ENCODE data around the gene TTC16.

Gene TTC16

GRCh38 chr9:127712867-127713266 is 3.0 kb upstream of the TTC16 start:
- no peaks in the 10 kb centered on the region for H3K36me3 ChIP-seq (ENCODE audit: insufficient read depth, low read length)
- H3K27me3 ChIP-seq (ENCODE audit: control insufficient read depth in 1 of 2, insufficient read depth in 2 of 2, low read length in 2 of 2), result peaks cover 0 to 2% of the 10 kb centered on the region in 2 donors
- no peak overlapping the region for H3K27ac ChIP-seq (ENCODE audit: low read depth, low read length)
- no peak overlapping the region for H3K9ac ChIP-seq (ENCODE audit: low read length)
- H3K9me3 ChIP-seq (ENCODE audit: low read length), result no peaks in the 10 kb centered on the region
- no peak overlapping the region for H3K4me3 ChIP-seq (ENCODE audit: low read depth in 1 of 2, low read length in 2 of 2)
- peaks cover 12% of the 10 kb centered on the region for H3K4me1 ChIP-seq (ENCODE audit: insufficient read depth, low read length)

GRCh38 chr9:127714020-127714750 is 1.7 kb upstream of the TTC16 start:
- Histone ChIP-seq H3K4me1 (ENCODE audit: insufficient read depth, low read length) (peaks cover 12% of the 10 kb centered on the region), H3K4me3 (ENCODE audit: low read depth in 1 of 2, low read length in 2 of 2) (peak overlapping the region in 1 of 2 donors; percentile 35), H3K9ac (ENCODE audit: low read length) (no peak overlapping the region), H3K27me3 (ENCODE audit: control insufficient read depth in 1 of 2, insufficient read depth in 2 of 2, low read length in 2 of 2) (no peaks in the 10 kb centered on the region), H3K27ac (ENCODE audit: low read depth, low read length) (no peak overlapping the region), H3K9me3 (ENCODE audit: low read length) (no peaks in the 10 kb centered on the region), H3K36me3 (ENCODE audit: insufficient read depth, low read length) (no peaks in the 10 kb centered on the region)

GRCh38 chr9:127714951-127715469 is 869 bp upstream of the TTC16 start:
- Histone ChIP-seq H3K36me3 (ENCODE audit: insufficient read depth, low read length) (no peaks in the 10 kb centered on the region), H3K9ac (ENCODE audit: low read length) (peak overlapping the region; percentile 53), H3K9me3 (ENCODE audit: low read length) (no peaks in the 10 kb centered on the region), H3K27ac (ENCODE audit: low read depth, low read length) (peak overlapping the region; percentile 74), H3K4me3 (ENCODE audit: low read depth in 1 of 2, low read length in 2 of 2) (peak overlapping the region; percentile 75 to 88), H3K27me3 (ENCODE audit: control insufficient read depth in 1 of 2, insufficient read depth in 2 of 2, low read length in 2 of 2) (no peaks in the 10 kb centered on the region), H3K4me1 (ENCODE audit: insufficient read depth, low read length) (peaks cover 12% of the 10 kb centered on the region)

- H3K9me3 ChIP-seq (ENCODE audit: low read length), result no peaks in the 10 kb centered on the region
- peak overlapping the region; percentile 74 for H3K27ac ChIP-seq (ENCODE audit: low read depth, low read length)
- peak overlapping the region; percentile 59 to 88 for H3K4me3 ChIP-seq (ENCODE audit: low read depth in 1 of 2, low read length in 2 of 2)
- H3K36me3 ChIP-seq (ENCODE audit: insufficient read depth, low read length), result no peaks in the 10 kb centered on the region
- no peaks in the 10 kb centered on the region for H3K27me3 ChIP-seq (ENCODE audit: control insufficient read depth in 1 of 2, insufficient read depth in 2 of 2, low read length in 2 of 2)
- H3K4me1 ChIP-seq (ENCODE audit: insufficient read depth, low read length), result peaks cover 12% of the 10 kb centered on the region
- peak overlapping the region; percentile 33 for H3K9ac ChIP-seq (ENCODE audit: low read length)
Observed at GRCh38 chr9:127716412-127716811, 533 bp downstream of the TTC16 start.

GRCh38 chr9:127717766-127718165 is 1.9 kb downstream of the TTC16 start:
- Histone ChIP-seq H3K9ac (ENCODE audit: low read length) (no peak overlapping the region), H3K27me3 (ENCODE audit: control insufficient read depth in 1 of 2, insufficient read depth in 2 of 2, low read length in 2 of 2) (no peaks in the 10 kb centered on the region), H3K27ac (ENCODE audit: low read depth, low read length) (no peak overlapping the region), H3K4me3 (ENCODE audit: low read depth in 1 of 2, low read length in 2 of 2) (no peak overlapping the region), H3K9me3 (ENCODE audit: low read length) (no peaks in the 10 kb centered on the region), H3K4me1 (ENCODE audit: insufficient read depth, low read length) (peaks cover 12% of the 10 kb centered on the region), H3K36me3 (ENCODE audit: insufficient read depth, low read length) (no peaks in the 10 kb centered on the region)

- Histone ChIP-seq H3K9ac (ENCODE audit: low read length) (no peak overlapping the region), H3K4me3 (ENCODE audit: low read depth in 1 of 2, low read length in 2 of 2) (no peak overlapping the region), H3K27me3 (ENCODE audit: control insufficient read depth in 1 of 2, insufficient read depth in 2 of 2, low read length in 2 of 2) (peaks cover 0 to 4% of the 10 kb centered on the region in 2 donors), H3K9me3 (ENCODE audit: low read length) (no peaks in the 10 kb centered on the region), H3K4me1 (ENCODE audit: insufficient read depth, low read length) (peaks cover 6% of the 10 kb centered on the region), H3K36me3 (ENCODE audit: insufficient read depth, low read length) (no peaks in the 10 kb centered on the region), H3K27ac (ENCODE audit: low read depth, low read length) (no peak overlapping the region)
Observed at GRCh38 chr9:127720031-127720864, 4.4 kb downstream of the TTC16 start.

GRCh38 chr9:127720865-127721227 is 5.0 kb downstream of the TTC16 start:
- H3K27me3 ChIP-seq (ENCODE audit: control insufficient read depth in 1 of 2, insufficient read depth in 2 of 2, low read length in 2 of 2), result peaks cover 0 to 4% of the 10 kb centered on the region in 2 donors
- no peaks in the 10 kb centered on the region for H3K9me3 ChIP-seq (ENCODE audit: low read length)

GRCh38 chr9:127721391-127721821 is 5.5 kb downstream of the TTC16 start:
- Histone ChIP-seq H3K27ac (ENCODE audit: low read depth, low read length) (no peak overlapping the region), H3K36me3 (ENCODE audit: insufficient read depth, low read length) (no peaks in the 10 kb centered on the region), H3K4me3 (ENCODE audit: low read depth in 1 of 2, low read length in 2 of 2) (no peak overlapping the region)

More at GRCh38 chr9:127720865-127721227, 5.0 kb downstream of the TTC16 start:
- Histone ChIP-seq H3K27ac (ENCODE audit: low read depth, low read length) (no peak overlapping the region), H3K4me3 (ENCODE audit: low read depth in 1 of 2, low read length in 2 of 2) (no peak overlapping the region), H3K36me3 (ENCODE audit: insufficient read depth, low read length) (no peaks in the 10 kb centered on the region), H3K4me1 (ENCODE audit: insufficient read depth, low read length) (peaks cover 6% of the 10 kb centered on the region), H3K9ac (ENCODE audit: low read length) (no peak overlapping the region)

GRCh38 chr9:127722055-127722745 is 6.3 kb downstream of the TTC16 start:
- Histone ChIP-seq H3K27ac (ENCODE audit: low read depth, low read length) (no peak overlapping the region), H3K36me3 (ENCODE audit: insufficient read depth, low read length) (no peaks in the 10 kb centered on the region), H3K4me3 (ENCODE audit: low read depth in 1 of 2, low read length in 2 of 2) (no peak overlapping the region), H3K4me1 (ENCODE audit: insufficient read depth, low read length) (no peaks in the 10 kb centered on the region), H3K9me3 (ENCODE audit: low read length) (no peaks in the 10 kb centered on the region), H3K9ac (ENCODE audit: low read length) (no peak overlapping the region), H3K27me3 (ENCODE audit: control insufficient read depth in 1 of 2, insufficient read depth in 2 of 2, low read length in 2 of 2) (peaks cover 0 to 4% of the 10 kb centered on the region in 2 donors)

More at GRCh38 chr9:127721391-127721821, 5.5 kb downstream of the TTC16 start:
- peaks cover 1% of the 10 kb centered on the region for H3K4me1 ChIP-seq (ENCODE audit: insufficient read depth, low read length)
- no peak overlapping the region for H3K9ac ChIP-seq (ENCODE audit: low read length)
- no peaks in the 10 kb centered on the region for H3K9me3 ChIP-seq (ENCODE audit: low read length)
- H3K27me3 ChIP-seq (ENCODE audit: control insufficient read depth in 1 of 2, insufficient read depth in 2 of 2, low read length in 2 of 2), result peaks cover 0 to 4% of the 10 kb centered on the region in 2 donors

- Histone ChIP-seq H3K9me3 (ENCODE audit: low read length) (no peaks in the 10 kb centered on the region), H3K4me3 (ENCODE audit: low read depth in 1 of 2, low read length in 2 of 2) (no peak overlapping the region), H3K9ac (ENCODE audit: low read length) (no peak overlapping the region)
Observed at GRCh38 chr9:127723013-127723412, 7.1 kb downstream of the TTC16 start.

GRCh38 chr9:127723444-127723843 is 7.6 kb downstream of the TTC16 start:
- Histone ChIP-seq H3K9ac (ENCODE audit: low read length) (no peak overlapping the region), H3K4me3 (ENCODE audit: low read depth in 1 of 2, low read length in 2 of 2) (no peak overlapping the region), H3K4me1 (ENCODE audit: insufficient read depth, low read length) (no peaks in the 10 kb centered on the region), H3K36me3 (ENCODE audit: insufficient read depth, low read length) (no peaks in the 10 kb centered on the region), H3K9me3 (ENCODE audit: low read length) (no peaks in the 10 kb centered on the region), H3K27ac (ENCODE audit: low read depth, low read length) (no peak overlapping the region), H3K27me3 (ENCODE audit: control insufficient read depth in 1 of 2, insufficient read depth in 2 of 2, low read length in 2 of 2) (peaks cover 0 to 4% of the 10 kb centered on the region in 2 donors)

More at GRCh38 chr9:127723013-127723412, 7.1 kb downstream of the TTC16 start:
- Histone ChIP-seq H3K27me3 (ENCODE audit: control insufficient read depth in 1 of 2, insufficient read depth in 2 of 2, low read length in 2 of 2) (peaks cover 0 to 4% of the 10 kb centered on the region in 2 donors), H3K27ac (ENCODE audit: low read depth, low read length) (no peak overlapping the region), H3K4me1 (ENCODE audit: insufficient read depth, low read length) (no peaks in the 10 kb centered on the region), H3K36me3 (ENCODE audit: insufficient read depth, low read length) (no peaks in the 10 kb centered on the region)
